SK-N-SH (cell line): ENCODE results near the gene XCR1. TPM values are rescaled to one million over a fixed set of nuclear protein-coding genes. Genes with fewer than 3 reads are reported as not detected.

Experiments used
- CTCF ChIA-PET: fragments of 300-600, 350-600 bp; formaldehyde crosslinking; extraction: SDS; loops from one replicate; lab custom pipeline; 2021; lab: Yijun Ruan, JAX
- POLR2A ChIA-PET: fragments of 350-600 bp; sonication (Branson Sonifier 250); formaldehyde crosslinking; extraction: SDS; loops from one replicate; lab custom pipeline; 2020; ENCODE audit warnings: antibody characterized with exemption, inconsistent platforms; lab: Yijun Ruan, JAX
- DNase-seq: peaks from one replicate; pipeline ENCODE4 v3.0.0; 2012
- H2AFZ ChIP-seq: fragments of 200-600 bp; sonication (generic); 2 replicates; pipeline ENCODE4 v1.8.1; 2016; ENCODE audit warnings: antibody characterized with exemption, mild to moderate bottlenecking, low read depth
- H3F3A ChIP-seq: fragments of 200-600 bp; sonication (generic); replicated peaks from 2 replicates; pipeline ENCODE3; 2016; ENCODE audit warnings: antibody characterized with exemption, mild to moderate bottlenecking; ENCODE audit not compliant: insufficient read depth
- H3K27ac ChIP-seq, 2 experiments: fragments of 200-500 bp in 1 of 2; fragments of 200-600 bp in 1 of 2; sonication (Bioruptor generic) in 1 of 2; sonication (generic), shearing (Covaris generic) in 1 of 2; 2 replicates each; pipeline versions ENCODE4 v1.5.1 to v1.6.1; 2014 to 2016; ENCODE audit warnings: low read depth in 2 of 2, inconsistent platforms in 1 of 2, low read length in 1 of 2, mild to moderate bottlenecking in 1 of 2, mixed read lengths in 1 of 2
- H3K27me3 ChIP-seq: fragments of 200-600 bp; sonication (generic), shearing (Covaris generic); 2 replicates; pipeline ENCODE4 v1.6.1; 2016; ENCODE audit warnings: mixed run types; ENCODE audit not compliant: insufficient read depth
- H3K36me3 ChIP-seq, 2 experiments: fragments of 200-500 bp in 1 of 2; fragments of 200-600 bp in 1 of 2; sonication (Bioruptor generic) in 1 of 2; sonication (generic) in 1 of 2; replicated peaks in 1 of 2; 2 replicates each; pipeline versions ENCODE3 to v1.5.1; 2014 to 2016; ENCODE audit warnings: low read length in 1 of 2, mild to moderate bottlenecking in 1 of 2; ENCODE audit not compliant: insufficient read depth in 2 of 2, control insufficient read depth in 1 of 2
- H3K4me1 ChIP-seq, 2 experiments: fragments of 200-500 bp in 1 of 2; fragments of 200-600 bp in 1 of 2; sonication (Bioruptor generic) in 1 of 2; sonication (generic), shearing (Covaris generic) in 1 of 2; 2 replicates each; pipeline versions ENCODE4 v1.5.1 to v1.6.1; 2014 to 2016; ENCODE audit warnings: low read depth in 1 of 2, low read length in 1 of 2, mixed run types in 1 of 2; ENCODE audit not compliant: insufficient read depth in 2 of 2, control insufficient read depth in 1 of 2
- H3K4me2 ChIP-seq: fragments of 200-600 bp; sonication (generic), shearing (Covaris generic); 2 replicates; pipeline ENCODE4 v1.6.1; 2017; ENCODE audit warnings: mixed run types
- H3K4me3 ChIP-seq, 2 experiments: fragments of 200-500 bp in 1 of 2; fragments of 200-600 bp in 1 of 2; sonication (Bioruptor generic) in 1 of 2; sonication (generic), shearing (Covaris generic) in 1 of 2; 2 replicates each; pipeline versions ENCODE4 v1.5.1 to v1.8.1; 2014 to 2016; ENCODE audit warnings: low read depth in 2 of 2, inconsistent platforms in 1 of 2, low read length in 1 of 2, mild to moderate bottlenecking in 1 of 2, mixed read lengths in 1 of 2, moderate library complexity in 1 of 2
- H3K79me2 ChIP-seq: fragments of 200-600 bp; sonication (generic); 2 replicates; pipeline ENCODE4 v1.8.1; 2017; ENCODE audit warnings: mild to moderate bottlenecking; ENCODE audit not compliant: insufficient read depth
- H3K9ac ChIP-seq: fragments of 200-600 bp; sonication (generic); 2 replicates; pipeline ENCODE4 v1.6.1; 2017; ENCODE audit warnings: mixed run types
- H3K9me2 ChIP-seq: fragments of 200-600 bp; sonication (generic); 2 replicates; pipeline ENCODE4 v1.6.1; 2017; ENCODE audit warnings: mixed run types
- H3K9me3 ChIP-seq: fragments of 200-600 bp; sonication (generic); 2 replicates; pipeline ENCODE4 v1.6.1; 2017; ENCODE audit warnings: mixed run types, mild to moderate bottlenecking, moderate library complexity
- H4K20me1 ChIP-seq: fragments of 200-600 bp; sonication (generic); 2 replicates; pipeline ENCODE4 v1.6.1; 2017; ENCODE audit warnings: mild to moderate bottlenecking, mixed run types; ENCODE audit not compliant: insufficient read depth
- CHD2 ChIP-seq: fragments of 150-350 bp; IDR thresholded peaks from 2 replicates; pipeline ENCODE4 v1.6.1; 2018; ENCODE audit warnings: low read length; ENCODE audit not compliant: partially characterized antibody
- EZH2phosphoT487 ChIP-seq: fragments of 200-600 bp; sonication (generic); IDR thresholded peaks from 2 replicates; pipeline ENCODE4 v1.6.1; 2017; ENCODE audit warnings: low read depth, mixed run types, mild to moderate bottlenecking, antibody characterized with exemption, moderate library complexity, borderline replicate concordance
- FOSL2 ChIP-seq: IDR thresholded peaks from 2 replicates; pipeline ENCODE4 v1.4.0; 2012; ENCODE audit warnings: low read depth, mild to moderate bottlenecking, moderate library complexity, borderline replicate concordance
- GABPA ChIP-seq: IDR thresholded peaks from 2 replicates; pipeline ENCODE4 v1.4.0; 2012; ENCODE audit warnings: low read depth, mild to moderate bottlenecking
- IRF3 ChIP-seq: fragments of 150-350 bp; IDR thresholded peaks from 2 replicates; pipeline ENCODE4 v1.6.1; 2016; ENCODE audit warnings: mild to moderate bottlenecking, low read depth, low read length
- MXI1 ChIP-seq: IDR thresholded peaks from 2 replicates; pipeline ENCODE4 v1.6.1; 2012; ENCODE audit warnings: mild to moderate bottlenecking, low read depth, low read length, improper control_type of control experiment
- NFIC ChIP-seq: IDR thresholded peaks from 2 replicates; pipeline ENCODE4 v1.4.0; 2012; ENCODE audit warnings: borderline replicate concordance
- RCOR1 ChIP-seq: fragments of 150-350 bp; IDR thresholded peaks from 2 replicates; pipeline ENCODE4 v1.6.1; 2017; ENCODE audit warnings: antibody characterized with exemption, low read length
- RXRA ChIP-seq: IDR thresholded peaks from 2 replicates; pipeline ENCODE4 v1.4.0; 2012; ENCODE audit warnings: low read depth, mild to moderate bottlenecking, borderline replicate concordance
- SIN3A ChIP-seq: IDR thresholded peaks from 2 replicates; pipeline ENCODE4 v1.6.1; 2012; ENCODE audit warnings: low read depth, mild to moderate bottlenecking, low read length, moderate library complexity, borderline replicate concordance
- SMC3 ChIP-seq: IDR thresholded peaks from 2 replicates; pipeline ENCODE4 v1.6.1; 2012; ENCODE audit warnings: low read depth, low read length, improper control_type of control experiment
- TAF1 ChIP-seq: IDR thresholded peaks from 2 replicates; pipeline ENCODE4 v1.6.1; 2012; ENCODE audit warnings: low read depth, mild to moderate bottlenecking, low read length, moderate library complexity, borderline replicate concordance
- TEAD4 ChIP-seq: IDR thresholded peaks from 2 replicates; pipeline ENCODE4 v1.4.0; 2012; ENCODE audit warnings: mild to moderate bottlenecking, borderline replicate concordance; ENCODE audit not compliant: insufficient read depth
- USF2 ChIP-seq: fragments of 150-350 bp; IDR thresholded peaks from 2 replicates; pipeline ENCODE4 v1.6.1; 2017; ENCODE audit warnings: antibody characterized with exemption, low read length, low read depth, borderline replicate concordance
- ZBTB33 ChIP-seq: IDR thresholded peaks from 2 replicates; pipeline ENCODE4 v1.4.0; 2012; ENCODE audit warnings: low read depth, borderline replicate concordance
- WGBS: methylation state at CpG from one replicate; pipeline ENCODE4 v1.1.6; 2017; ENCODE audit warnings: low lambda C conversion rate; 5-methylcytosine and 5-hydroxymethylcytosine counted together
- polyA plus RNA-seq, 3 experiments: library from polyadenylated mRNA; depleted of rRNA; stranded (reverse); fragments of >200 nt; gene quantifications; 2 replicates each; pipeline ENCODE4 v1.2.3, GENCODE V29; 2012
- TF ChIP-seq, protein P1 (sequence below): IDR thresholded peaks from 2 replicates; pipeline ENCODE4; 2012
- TF ChIP-seq, protein P2 (sequence below): IDR thresholded peaks from 2 replicates; pipeline ENCODE4 v1.6.1; 2012; ENCODE audit warnings: mild to moderate bottlenecking, low read depth, low read length, moderate library complexity

The XCR1 gene
- polyA plus RNA-seq, 1 of the 3 experiments (the other 2 are of a cell fraction), result not detected

DNA sequence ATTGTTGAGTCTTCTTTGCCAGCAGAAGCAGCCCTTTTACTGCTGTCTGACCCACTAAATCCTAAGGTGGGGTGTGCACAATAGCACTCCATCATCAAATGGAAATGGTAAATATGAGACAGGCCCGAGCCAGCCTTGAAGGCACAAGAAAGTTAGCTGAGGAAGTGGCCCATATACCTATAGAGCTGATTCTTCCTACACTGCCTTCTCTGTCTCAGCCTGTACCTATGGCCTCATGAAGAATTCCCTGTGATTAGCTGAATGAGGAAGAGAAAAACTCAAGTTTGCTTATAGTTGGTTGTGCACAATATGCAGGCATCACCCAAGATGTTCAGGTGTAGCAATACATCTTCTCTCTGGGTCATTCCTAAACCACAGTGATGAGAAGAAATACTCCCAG lies 31.7 kb upstream of the XCR1 start (continued):
- TF ChIP-seq TEAD4, result no peak
- no peak for TF ChIP-seq RXRA

DNA sequence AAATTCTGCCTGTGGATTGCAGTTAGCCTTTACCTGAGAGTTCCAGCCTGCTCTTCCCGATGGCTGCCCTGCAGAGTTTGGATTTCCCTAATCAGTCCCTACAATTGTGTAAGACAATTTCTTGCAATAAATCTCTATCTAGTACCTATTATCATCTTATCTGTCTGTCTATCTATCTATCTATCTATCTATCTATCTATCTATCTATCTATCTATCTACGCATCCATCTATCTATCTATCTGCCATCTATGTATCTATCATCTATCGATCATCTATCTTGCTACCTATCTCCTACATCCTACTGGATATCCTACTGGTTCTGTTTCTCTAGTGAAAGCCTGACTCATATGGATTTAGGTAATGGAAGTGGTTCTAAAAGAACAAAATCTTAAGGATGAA lies 30.4 kb upstream of the XCR1 start:
- Histone ChIP-seq H3K4me3 (no peak overlapping the region), H3K27me3 (peaks cover 20% of the 10 kb centered on the region; the same call in 1 of the 2 replicates), H4K20me1 (no peaks in the 10 kb centered on the region), H3F3A (no peaks in the 10 kb centered on the region), H2AFZ (no peak overlapping the region), H3K27ac (no peak overlapping the region), H3K4me1 (no peaks in the 10 kb centered on the region), H3K9me2 (no peaks in the 10 kb centered on the region), H3K79me2 (no peaks in the 10 kb centered on the region), H3K9me3 (no peaks in the 10 kb centered on the region), H3K4me2 (no peak overlapping the region), H3K36me3 (no peaks in the 10 kb centered on the region), H3K9ac (no peak overlapping the region)
- ChIA-PET CTCF (interaction anchor here (3.0 kb wide), 1 partner anchor 21 kb away, joined by 21 read pairs; no protein-coding TSS in a partner anchor), POLR2A (no interaction called here)
- DNase-seq, result no peak
- WGBS, result 12% methylated on average over 3 of the region's 3 CpGs
- TF ChIP-seq, protein P1, sequence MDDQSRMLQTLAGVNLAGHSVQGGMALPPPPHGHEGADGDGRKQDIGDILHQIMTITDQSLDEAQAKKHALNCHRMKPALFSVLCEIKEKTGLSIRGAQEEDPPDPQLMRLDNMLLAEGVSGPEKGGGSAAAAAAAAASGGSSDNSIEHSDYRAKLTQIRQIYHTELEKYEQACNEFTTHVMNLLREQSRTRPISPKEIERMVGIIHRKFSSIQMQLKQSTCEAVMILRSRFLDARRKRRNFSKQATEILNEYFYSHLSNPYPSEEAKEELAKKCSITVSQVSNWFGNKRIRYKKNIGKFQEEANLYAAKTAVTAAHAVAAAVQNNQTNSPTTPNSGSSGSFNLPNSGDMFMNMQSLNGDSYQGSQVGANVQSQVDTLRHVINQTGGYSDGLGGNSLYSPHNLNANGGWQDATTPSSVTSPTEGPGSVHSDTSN, result no peak
- TF ChIP-seq SIN3A (no peak), ZBTB33 (no peak), FOSL2 (no peak), GABPA (no peak), EZH2phosphoT487 (no peak), SMC3 (no peak), NFIC (no peak), MXI1 (no peak), CHD2 (no peak), IRF3 (no peak), TAF1 (no peak), RCOR1 (no peak), USF2 (no peak)
- TF ChIP-seq, protein P2, sequence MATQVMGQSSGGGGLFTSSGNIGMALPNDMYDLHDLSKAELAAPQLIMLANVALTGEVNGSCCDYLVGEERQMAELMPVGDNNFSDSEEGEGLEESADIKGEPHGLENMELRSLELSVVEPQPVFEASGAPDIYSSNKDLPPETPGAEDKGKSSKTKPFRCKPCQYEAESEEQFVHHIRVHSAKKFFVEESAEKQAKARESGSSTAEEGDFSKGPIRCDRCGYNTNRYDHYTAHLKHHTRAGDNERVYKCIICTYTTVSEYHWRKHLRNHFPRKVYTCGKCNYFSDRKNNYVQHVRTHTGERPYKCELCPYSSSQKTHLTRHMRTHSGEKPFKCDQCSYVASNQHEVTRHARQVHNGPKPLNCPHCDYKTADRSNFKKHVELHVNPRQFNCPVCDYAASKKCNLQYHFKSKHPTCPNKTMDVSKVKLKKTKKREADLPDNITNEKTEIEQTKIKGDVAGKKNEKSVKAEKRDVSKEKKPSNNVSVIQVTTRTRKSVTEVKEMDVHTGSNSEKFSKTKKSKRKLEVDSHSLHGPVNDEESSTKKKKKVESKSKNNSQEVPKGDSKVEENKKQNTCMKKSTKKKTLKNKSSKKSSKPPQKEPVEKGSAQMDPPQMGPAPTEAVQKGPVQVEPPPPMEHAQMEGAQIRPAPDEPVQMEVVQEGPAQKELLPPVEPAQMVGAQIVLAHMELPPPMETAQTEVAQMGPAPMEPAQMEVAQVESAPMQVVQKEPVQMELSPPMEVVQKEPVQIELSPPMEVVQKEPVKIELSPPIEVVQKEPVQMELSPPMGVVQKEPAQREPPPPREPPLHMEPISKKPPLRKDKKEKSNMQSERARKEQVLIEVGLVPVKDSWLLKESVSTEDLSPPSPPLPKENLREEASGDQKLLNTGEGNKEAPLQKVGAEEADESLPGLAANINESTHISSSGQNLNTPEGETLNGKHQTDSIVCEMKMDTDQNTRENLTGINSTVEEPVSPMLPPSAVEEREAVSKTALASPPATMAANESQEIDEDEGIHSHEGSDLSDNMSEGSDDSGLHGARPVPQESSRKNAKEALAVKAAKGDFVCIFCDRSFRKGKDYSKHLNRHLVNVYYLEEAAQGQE, result no peak
